ENCODE results near the gene YARS1. TPM values are rescaled to one million over a fixed set of nuclear protein-coding genes. Genes with fewer than 3 reads are reported as not detected.

Gene YARS1
- total RNA-seq, 3 donors from 2014 or later = 47.0 to 66.7 (median 54.8) TPM

- ATAC-seq = no peak
These were observed 44.9 kb upstream of the YARS1 start for GRCh38 chr1:32861904-32862695.

GRCh38 chr1:32860566-32860965 lies 43.4 kb upstream of the YARS1 start:
- Histone ChIP-seq H3K9me3 (no peaks in the 10 kb centered on the region), H3K36me3 (ENCODE audit: low read depth) (no peaks in the 10 kb centered on the region), H3K4me3 (no peak overlapping the region), H3K4me1 (ENCODE audit: low read depth) (no peaks in the 10 kb centered on the region)
- intact Hi-C loops (cut with DNase I, micrococcal nuclease) = no loop called here
- no peak for TF ChIP-seq CTCF (IDR thresholded peaks at IDR 0.05)
- DNase-seq = no peak
- ATAC-seq = no peak

More at GRCh38 chr1:32861904-32862695, 44.9 kb upstream of the YARS1 start:
- Histone ChIP-seq H3K4me1 (ENCODE audit: low read depth) (no peaks in the 10 kb centered on the region), H3K9me3 (no peaks in the 10 kb centered on the region), H3K4me3 (no peak overlapping the region), H3K36me3 (ENCODE audit: low read depth) (no peaks in the 10 kb centered on the region)
- DNase-seq = no peak
- intact Hi-C loops (cut with DNase I, micrococcal nuclease) = no loop called here
- no peak for TF ChIP-seq CTCF (IDR thresholded peaks at IDR 0.05)

DNA sequence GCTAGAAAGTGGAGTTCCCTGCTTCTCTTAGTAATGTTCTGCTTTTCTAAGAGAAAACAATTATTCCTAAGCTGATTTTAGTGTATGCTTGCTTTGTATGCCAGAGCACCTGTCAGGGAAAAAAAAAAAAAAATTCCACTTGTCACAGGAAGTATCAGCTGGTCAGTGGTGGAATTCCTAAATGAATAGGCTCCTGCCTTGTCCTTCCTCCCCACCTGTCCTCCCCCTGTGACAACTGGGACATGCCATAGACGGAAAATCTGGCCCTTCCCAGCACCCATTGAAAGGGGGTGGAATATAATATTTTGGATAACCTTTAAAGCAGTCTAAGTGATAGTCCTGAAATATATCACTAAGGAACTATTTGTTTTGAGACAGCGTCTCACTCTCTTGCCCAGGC lies 42.8 kb upstream of the YARS1 start:
- intact Hi-C loops (cut with DNase I, micrococcal nuclease) = no loop called here
- no peak for TF ChIP-seq CTCF (IDR thresholded peaks at IDR 0.05)
- Histone ChIP-seq H3K9me3 (no peaks in the 10 kb centered on the region), H3K36me3 (ENCODE audit: low read depth) (no peaks in the 10 kb centered on the region), H3K4me3 (no peak overlapping the region), H3K4me1 (ENCODE audit: low read depth) (no peaks in the 10 kb centered on the region)
- ATAC-seq (no peak), DNase-seq (no peak)

GRCh38 chr1:32858791-32859190 lies 41.6 kb upstream of the YARS1 start:
- H3K4me1 ChIP-seq (ENCODE audit: low read depth) = no peaks in the 10 kb centered on the region
- intact Hi-C loops (cut with DNase I, micrococcal nuclease) = no loop called here
- no peak overlapping the region for H3K4me3 ChIP-seq
- H3K36me3 ChIP-seq (ENCODE audit: low read depth) = no peaks in the 10 kb centered on the region
- TF ChIP-seq CTCF (IDR thresholded peaks at IDR 0.05) = no peak
- no peak for ATAC-seq
- DNase-seq = no peak
- no peaks in the 10 kb centered on the region for H3K9me3 ChIP-seq

DNA sequence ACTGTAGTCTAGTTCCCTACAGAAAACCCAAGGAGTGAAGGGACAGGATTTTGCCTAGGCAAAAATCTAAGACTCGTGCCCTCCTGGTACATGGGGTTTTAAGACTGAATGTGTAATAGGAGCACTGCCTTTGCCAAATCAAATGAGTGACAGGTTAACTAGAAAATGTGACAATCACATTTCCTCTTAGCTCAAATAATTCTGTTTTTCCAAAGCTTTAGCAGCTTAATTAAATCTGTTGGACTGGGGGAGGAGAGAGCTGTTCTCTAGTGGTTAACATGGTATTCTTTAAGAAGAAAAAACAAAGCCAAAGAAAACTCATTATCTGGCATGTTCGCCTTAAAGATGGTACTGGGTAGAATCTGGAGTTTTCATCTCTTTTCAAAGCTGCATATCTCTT lies 41.0 kb upstream of the YARS1 start:
- H3K4me3 ChIP-seq = no peak overlapping the region
- H3K36me3 ChIP-seq (ENCODE audit: low read depth) = no peaks in the 10 kb centered on the region
- no peak for ATAC-seq
- intact Hi-C loops (cut with DNase I, micrococcal nuclease) = no loop called here
- no peaks in the 10 kb centered on the region for H3K4me1 ChIP-seq (ENCODE audit: low read depth)
- no peak for DNase-seq
- no peak for TF ChIP-seq CTCF (IDR thresholded peaks at IDR 0.05)
- H3K9me3 ChIP-seq = no peaks in the 10 kb centered on the region

Measured in mucosa of descending colon (tissue), 3 donors.